Panc1 (cell line): ENCODE measurements around the gene NR1I2. TPM values are rescaled to one million over a fixed set of nuclear protein-coding genes. Genes with fewer than 3 reads are reported as not detected.

ENCODE experiments used
- ATAC-seq: fragments of 200-7000 bp; cut with Tn5 transposase; 2 replicates; pipeline ENCODE4 v1.9.1; 2020; ENCODE audit warnings: mild to moderate bottlenecking, moderate library complexity
- BruUV-seq: library from RNA; stranded (reverse); fragments of 400-500 nt; replicated peaks from 2 replicates; lab custom pipeline; 2021; lab: Mats Ljungman, UMichigan
- CTCF ChIA-PET: fragments of 300-600 bp; sonication (Branson Sonifier 250); formaldehyde crosslinking; loops from one replicate; lab custom pipeline; 2022; ENCODE audit warnings: antibody characterized with exemption; lab: Charles Lee
- POLR2A ChIA-PET: fragments of 300-600 bp; sonication (Branson Sonifier 250); formaldehyde crosslinking; loops from one replicate; lab custom pipeline; 2022; ENCODE audit warnings: antibody characterized with exemption; lab: Charles Lee
- DNase-seq: peaks from one replicate; pipeline ENCODE4 v3.0.0-alpha.2; 2010; ENCODE audit warnings: low read depth, low spot score
- H3K27ac ChIP-seq: 2 replicates; pipeline ENCODE4 v1.5.1; 2011; ENCODE audit warnings: mild to moderate bottlenecking, low read length, inconsistent platforms
- H3K27me3 ChIP-seq: fragments of 200-500 bp; sonication (Bioruptor generic); 2 replicates; pipeline ENCODE4 v1.6.0; 2014; ENCODE audit warnings: low read length, inconsistent platforms; ENCODE audit not compliant: control insufficient read depth, insufficient read depth
- H3K36me3 ChIP-seq: fragments of 200-500 bp; sonication (Bioruptor generic); 2 replicates; pipeline ENCODE4 v1.5.1; 2014; ENCODE audit warnings: inconsistent platforms, mild to moderate bottlenecking, low read length, moderate library complexity; ENCODE audit not compliant: control insufficient read depth, insufficient read depth
- H3K4me1 ChIP-seq: 2 replicates; pipeline ENCODE4 v1.5.1; 2011; ENCODE audit warnings: inconsistent platforms, mild to moderate bottlenecking, low read length, moderate library complexity; ENCODE audit not compliant: control insufficient read depth, insufficient read depth
- H3K4me3 ChIP-seq, 2 experiments: 2 replicates each; pipeline ENCODE4 v1.5.1; 2011 to 2012; ENCODE audit warnings: low read depth in 2 of 2, low read length in 2 of 2, mild to moderate bottlenecking in 2 of 2, inconsistent platforms in 1 of 2, moderate library complexity in 1 of 2
- H3K9me3 ChIP-seq: fragments of 200-500 bp; sonication (Bioruptor generic); 2 replicates; pipeline ENCODE4 v1.5.1; 2014; ENCODE audit warnings: low read depth, mild to moderate bottlenecking, inconsistent platforms, low read length, moderate library complexity; ENCODE audit not compliant: control insufficient read depth, insufficient read depth
- POLR2AphosphoS5 ChIP-seq: IDR thresholded peaks from 2 replicates; pipeline ENCODE4 v1.6.1; 2012; ENCODE audit warnings: mild to moderate bottlenecking, low read depth, low read length, moderate library complexity
- SIN3A ChIP-seq: IDR thresholded peaks from 2 replicates; pipeline ENCODE4 v1.6.1; 2012; ENCODE audit warnings: low read depth, mild to moderate bottlenecking, low read length, moderate library complexity, borderline replicate concordance; ENCODE audit not compliant: insufficient read depth
- TCF7L2 ChIP-seq: IDR thresholded peaks from 2 replicates; pipeline ENCODE4 v1.6.1; 2011; ENCODE audit warnings: mild to moderate bottlenecking, low read depth, low read length, inconsistent platforms
- in situ Hi-C: cut with HindIII; loops from 2 replicates; pipeline ENCODE4 v1.10.0; 2016; ENCODE audit warnings: low sequenced_read_pairs, low pct_unique_long_range_greater_than_20kb
- intact Hi-C: fragments of 100-400 bp; cut with micrococcal nuclease; formaldehyde crosslinking; loops from one replicate; pipeline ENCODE4 v1.10.0; 2022; ENCODE audit not compliant: unreplicated experiment
- total RNA-seq: library from RNA; stranded (reverse); gene quantifications from one replicate; pipeline ENCODE4 v1.2.1, GENCODE V29; 2021; ENCODE audit not compliant: unreplicated experiment
- TF ChIP-seq, protein P1 (sequence below), 2 experiments: IDR thresholded peaks; 2 replicates each; pipeline ENCODE4 v1.6.1; 2011 to 2012; ENCODE audit warnings: low read depth in 2 of 2, control low read depth in 1 of 2, low read length in 1 of 2, mild to moderate bottlenecking in 1 of 2, moderate library complexity in 1 of 2; ENCODE audit not compliant: insufficient read depth in 1 of 2
- TF ChIP-seq, protein P2 (sequence below): fragments of 450-650 bp; IDR thresholded peaks from 2 replicates; pipeline ENCODE4 v1.5.1; 2017; ENCODE audit warnings: mild to moderate bottlenecking

The NR1I2 gene
- total RNA-seq, 1 experiment from 2014 or later: not detected

DNA sequence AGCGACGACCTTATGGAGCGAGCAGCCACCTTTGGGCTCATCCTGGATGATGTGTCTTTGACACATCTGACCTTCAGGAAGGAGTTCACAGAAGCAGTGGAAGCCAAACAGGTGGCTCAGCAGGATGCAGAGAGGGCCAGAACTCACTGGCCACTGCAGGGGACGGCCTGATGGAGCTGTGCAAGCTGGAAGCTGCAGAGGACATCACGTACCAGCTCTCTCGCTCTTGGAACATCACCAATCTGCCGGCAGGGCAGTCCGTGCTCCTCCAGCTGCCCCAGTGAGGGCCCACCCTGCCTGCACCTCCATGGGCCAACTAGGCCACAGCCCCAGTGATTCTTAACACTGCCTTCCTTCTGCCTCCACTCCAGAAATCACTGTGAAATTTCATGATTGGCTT is 10.4 kb downstream of the NR1I2 start:
- ATAC-seq (no peak), DNase-seq (no peak)
- Histone ChIP-seq H3K4me1 (no peaks in the 10 kb centered on the region), H3K27me3 (no peaks in the 10 kb centered on the region), H3K27ac (no peak overlapping the region), H3K9me3 (no peaks in the 10 kb centered on the region), H3K4me3 (no peak overlapping the region), H3K36me3 (no peaks in the 10 kb centered on the region)
- BruUV-seq: no TSS peak
- TF ChIP-seq, protein P1, sequence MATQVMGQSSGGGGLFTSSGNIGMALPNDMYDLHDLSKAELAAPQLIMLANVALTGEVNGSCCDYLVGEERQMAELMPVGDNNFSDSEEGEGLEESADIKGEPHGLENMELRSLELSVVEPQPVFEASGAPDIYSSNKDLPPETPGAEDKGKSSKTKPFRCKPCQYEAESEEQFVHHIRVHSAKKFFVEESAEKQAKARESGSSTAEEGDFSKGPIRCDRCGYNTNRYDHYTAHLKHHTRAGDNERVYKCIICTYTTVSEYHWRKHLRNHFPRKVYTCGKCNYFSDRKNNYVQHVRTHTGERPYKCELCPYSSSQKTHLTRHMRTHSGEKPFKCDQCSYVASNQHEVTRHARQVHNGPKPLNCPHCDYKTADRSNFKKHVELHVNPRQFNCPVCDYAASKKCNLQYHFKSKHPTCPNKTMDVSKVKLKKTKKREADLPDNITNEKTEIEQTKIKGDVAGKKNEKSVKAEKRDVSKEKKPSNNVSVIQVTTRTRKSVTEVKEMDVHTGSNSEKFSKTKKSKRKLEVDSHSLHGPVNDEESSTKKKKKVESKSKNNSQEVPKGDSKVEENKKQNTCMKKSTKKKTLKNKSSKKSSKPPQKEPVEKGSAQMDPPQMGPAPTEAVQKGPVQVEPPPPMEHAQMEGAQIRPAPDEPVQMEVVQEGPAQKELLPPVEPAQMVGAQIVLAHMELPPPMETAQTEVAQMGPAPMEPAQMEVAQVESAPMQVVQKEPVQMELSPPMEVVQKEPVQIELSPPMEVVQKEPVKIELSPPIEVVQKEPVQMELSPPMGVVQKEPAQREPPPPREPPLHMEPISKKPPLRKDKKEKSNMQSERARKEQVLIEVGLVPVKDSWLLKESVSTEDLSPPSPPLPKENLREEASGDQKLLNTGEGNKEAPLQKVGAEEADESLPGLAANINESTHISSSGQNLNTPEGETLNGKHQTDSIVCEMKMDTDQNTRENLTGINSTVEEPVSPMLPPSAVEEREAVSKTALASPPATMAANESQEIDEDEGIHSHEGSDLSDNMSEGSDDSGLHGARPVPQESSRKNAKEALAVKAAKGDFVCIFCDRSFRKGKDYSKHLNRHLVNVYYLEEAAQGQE (IDR thresholded peaks at IDR 0.05; ENCODE audit: insufficient read depth in 1 of 2, low read depth in 2 of 2, low read length in 1 of 2): no peak
- TF ChIP-seq, protein P2, sequence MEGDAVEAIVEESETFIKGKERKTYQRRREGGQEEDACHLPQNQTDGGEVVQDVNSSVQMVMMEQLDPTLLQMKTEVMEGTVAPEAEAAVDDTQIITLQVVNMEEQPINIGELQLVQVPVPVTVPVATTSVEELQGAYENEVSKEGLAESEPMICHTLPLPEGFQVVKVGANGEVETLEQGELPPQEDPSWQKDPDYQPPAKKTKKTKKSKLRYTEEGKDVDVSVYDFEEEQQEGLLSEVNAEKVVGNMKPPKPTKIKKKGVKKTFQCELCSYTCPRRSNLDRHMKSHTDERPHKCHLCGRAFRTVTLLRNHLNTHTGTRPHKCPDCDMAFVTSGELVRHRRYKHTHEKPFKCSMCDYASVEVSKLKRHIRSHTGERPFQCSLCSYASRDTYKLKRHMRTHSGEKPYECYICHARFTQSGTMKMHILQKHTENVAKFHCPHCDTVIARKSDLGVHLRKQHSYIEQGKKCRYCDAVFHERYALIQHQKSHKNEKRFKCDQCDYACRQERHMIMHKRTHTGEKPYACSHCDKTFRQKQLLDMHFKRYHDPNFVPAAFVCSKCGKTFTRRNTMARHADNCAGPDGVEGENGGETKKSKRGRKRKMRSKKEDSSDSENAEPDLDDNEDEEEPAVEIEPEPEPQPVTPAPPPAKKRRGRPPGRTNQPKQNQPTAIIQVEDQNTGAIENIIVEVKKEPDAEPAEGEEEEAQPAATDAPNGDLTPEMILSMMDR: no peak
- no peak for TF ChIP-seq POLR2AphosphoS5
- TF ChIP-seq TCF7L2: no peak
- no peak for TF ChIP-seq SIN3A
- POLR2A ChIA-PET: no interaction called here
- in situ Hi-C loops: no loop called here
- intact Hi-C loops: no loop called here
- CTCF ChIA-PET: no interaction called here

DNA sequence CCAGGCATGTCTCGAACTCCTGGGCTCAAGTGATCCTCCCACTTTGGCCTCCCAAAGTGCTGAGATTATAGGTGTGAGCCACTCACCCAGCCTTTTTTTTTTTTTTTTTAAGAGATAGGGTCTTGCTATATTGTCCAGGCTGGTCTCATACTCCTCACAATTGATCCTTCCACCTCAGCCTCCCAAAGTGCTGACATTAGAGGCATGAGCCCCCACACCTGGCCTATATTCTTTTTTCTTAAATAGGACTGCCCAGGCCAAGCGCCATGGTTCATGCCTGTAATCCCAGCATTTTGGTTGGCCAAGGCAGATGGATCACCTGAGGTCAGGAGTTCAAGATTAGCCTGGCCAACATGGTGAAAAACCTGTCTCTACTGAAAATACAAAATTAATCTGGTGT is 12.5 kb downstream of the NR1I2 start:
- ATAC-seq (no peak), DNase-seq (no peak)
- in situ Hi-C loops (no loop called here), intact Hi-C loops (no loop called here)
- Histone ChIP-seq H3K4me1 (no peaks in the 10 kb centered on the region), H3K9me3 (no peaks in the 10 kb centered on the region), H3K27ac (no peak overlapping the region), H3K27me3 (peaks cover 5% of the 10 kb centered on the region; the same call in 1 of the 2 replicates), H3K4me3 (no peak overlapping the region), H3K36me3 (no peaks in the 10 kb centered on the region)
- ChIA-PET POLR2A (no interaction called here), CTCF (no interaction called here)
- no TSS peak for BruUV-seq
- no peak for TF ChIP-seq TCF7L2
- no peak for TF ChIP-seq SIN3A
- TF ChIP-seq, protein P2: no peak
- no peak for TF ChIP-seq POLR2AphosphoS5
- TF ChIP-seq, protein P1 (IDR thresholded peaks at IDR 0.05; ENCODE audit: insufficient read depth in 1 of 2, low read depth in 2 of 2, low read length in 1 of 2): no peak
